Skin of body (tissue), 2 donors: ENCODE results near the gene LARP4B. TPM values are rescaled to one million over a fixed set of nuclear protein-coding genes. Genes with fewer than 3 reads are reported as not detected.
"Not testable (repeated sequence)": the region's sequence is repeated elsewhere in the genome, so short reads cannot be mapped to it uniquely, and the experiment has no call there.

ENCODE experiments used
- DNase-seq: peaks from one replicate; lab custom pipeline; 2025; lab: John Stamatoyannopoulos, UW
- total RNA-seq: library from RNA; depleted of rRNA; stranded (reverse); fragments of >200 nt; gene quantifications from one replicate; pipeline ENCODE4 v1.2.3, GENCODE V29; 2014

Gene LARP4B
- total RNA-seq, 1 donor from 2014 or later, result 36.5 TPM

DNA sequence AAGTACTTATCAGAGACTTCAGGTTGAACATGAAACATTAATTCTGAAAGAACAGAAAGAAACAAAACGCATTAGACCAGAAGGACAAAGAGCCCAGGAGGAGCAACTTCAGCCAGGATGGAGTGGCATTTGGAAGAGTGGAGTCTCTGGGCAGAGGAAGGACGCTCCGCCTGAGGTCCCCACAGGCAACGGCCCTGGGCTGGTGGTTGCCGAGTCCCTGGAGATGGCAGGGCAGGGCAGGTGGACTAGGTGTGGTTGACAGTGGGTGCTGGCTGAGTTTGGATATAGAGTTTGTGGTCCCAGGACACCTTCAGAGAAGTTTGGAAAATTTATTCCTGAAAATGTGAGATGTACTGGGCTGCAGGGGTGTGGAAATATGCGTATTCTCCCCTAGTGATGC is 27.4 kb upstream of the LARP4B start:
- no peak for DNase-seq

- DNase-seq, result no peak
Measured at GRCh38 chr10:958106-958505, 26.6 kb upstream of the LARP4B start.

DNA sequence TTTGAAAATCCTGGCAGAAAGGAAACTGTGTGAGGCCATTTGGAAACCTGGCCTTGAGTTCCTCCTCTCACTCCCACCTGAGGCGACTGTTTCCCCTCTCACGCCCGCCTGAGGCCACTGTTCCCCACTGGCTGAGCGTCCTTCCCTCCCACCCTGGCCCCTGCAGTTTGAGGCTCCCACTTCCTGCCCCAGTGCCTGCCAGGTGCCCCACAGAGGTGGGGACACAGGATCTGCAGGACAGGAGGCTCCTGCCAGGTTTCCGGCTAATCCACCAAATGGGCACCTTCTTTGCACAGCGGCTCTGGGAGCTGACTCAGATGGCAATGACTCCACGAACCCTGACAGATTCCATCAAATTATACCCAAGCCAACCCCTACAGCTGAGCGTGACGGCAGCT is 24.3 kb upstream of the LARP4B start:
- no peak for DNase-seq

GRCh38 chr10:955127-955819 is 23.8 kb upstream of the LARP4B start:
- DNase-seq, result no peak

DNA sequence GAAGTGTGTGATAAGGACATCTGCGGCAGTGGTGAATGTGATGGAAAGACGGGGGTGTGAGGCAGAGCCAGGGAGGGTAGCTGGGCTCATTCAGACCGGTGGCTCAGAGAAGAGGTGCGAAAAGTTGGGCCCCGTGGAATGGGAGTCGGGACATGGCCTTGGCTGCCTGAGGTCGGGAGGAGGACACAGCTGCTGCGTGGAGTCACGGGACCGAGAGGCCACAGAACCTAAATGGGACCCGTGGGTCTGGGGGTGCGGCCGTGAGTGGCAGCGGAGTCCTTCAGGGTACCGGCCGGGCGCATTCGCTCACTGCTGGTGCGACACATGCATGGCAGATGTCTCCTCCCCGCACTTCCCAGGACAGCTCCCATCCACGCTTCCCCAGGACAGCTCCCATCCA is 22.9 kb upstream of the LARP4B start:
- DNase-seq, result no peak

DNA sequence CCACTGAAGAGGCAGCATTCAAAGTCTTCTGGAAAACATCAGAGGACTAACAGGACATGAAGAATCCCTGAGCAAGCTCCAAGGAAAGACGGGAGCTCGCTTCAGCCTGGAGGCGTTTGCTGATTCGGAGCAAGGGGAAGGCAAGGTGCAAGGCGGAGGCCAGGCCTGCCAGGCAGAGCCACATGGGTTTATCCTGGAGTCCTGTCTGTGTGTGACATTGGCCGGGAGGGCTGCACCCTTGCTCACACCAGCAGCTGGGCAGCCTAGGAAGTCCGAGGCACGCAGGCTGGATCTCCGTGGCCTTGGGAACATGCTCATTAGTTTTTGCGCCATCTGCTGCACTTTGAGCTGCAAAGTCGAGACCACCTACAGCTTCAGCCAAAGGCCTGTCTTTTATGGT is 22.3 kb upstream of the LARP4B start:
- no peak for DNase-seq

- no peak for DNase-seq
Measured at GRCh38 chr10:949446-949845, 17.9 kb upstream of the LARP4B start.

GRCh38 chr10:948347-948746 is 16.8 kb upstream of the LARP4B start:
- no peak for DNase-seq

DNA sequence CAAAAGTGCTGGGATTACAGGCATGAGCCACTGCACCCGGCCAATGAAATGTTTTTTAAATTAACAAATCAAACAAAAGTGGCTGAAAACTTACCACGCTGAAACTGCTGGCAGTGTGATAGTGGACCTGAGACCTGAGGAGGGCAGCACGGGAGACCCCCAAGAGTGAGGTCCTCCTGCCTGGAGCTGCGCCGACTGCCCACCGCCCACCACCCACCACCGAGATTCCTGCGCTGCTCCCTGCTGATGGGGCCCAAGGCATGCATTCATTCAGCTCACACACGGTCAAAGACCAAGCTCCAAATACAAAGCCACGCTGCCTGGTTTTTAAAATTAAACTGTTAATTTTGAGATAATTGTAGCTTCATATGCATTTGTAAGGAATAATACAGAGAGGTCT is 16.4 kb upstream of the LARP4B start:
- no peak for DNase-seq

DNA sequence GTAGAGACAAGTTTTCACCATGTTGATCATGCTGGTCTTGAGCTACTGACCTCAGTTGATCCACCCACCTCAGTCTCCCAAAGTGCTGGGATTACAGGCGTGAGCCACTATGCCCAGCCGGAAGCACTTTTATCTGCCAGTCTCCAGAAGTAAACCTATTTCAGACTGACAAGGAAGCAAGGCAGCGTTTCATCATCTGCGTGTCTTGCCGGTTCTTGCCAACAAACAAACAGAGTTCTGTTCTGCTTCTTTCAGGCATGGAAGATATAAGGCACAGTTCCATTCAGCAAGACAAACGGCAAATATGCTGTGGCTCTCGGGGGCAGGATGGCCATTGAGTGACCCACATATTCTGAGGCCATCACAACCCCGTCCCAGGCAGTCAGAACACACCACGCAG is 15.5 kb upstream of the LARP4B start:
- DNase-seq, result no peak

GRCh38 chr10:945778-946177 is 14.3 kb upstream of the LARP4B start:
- no peak for DNase-seq

- peak; percentile 17 for DNase-seq
Measured at GRCh38 chr10:944034-944831, 12.7 kb upstream of the LARP4B start.

DNA sequence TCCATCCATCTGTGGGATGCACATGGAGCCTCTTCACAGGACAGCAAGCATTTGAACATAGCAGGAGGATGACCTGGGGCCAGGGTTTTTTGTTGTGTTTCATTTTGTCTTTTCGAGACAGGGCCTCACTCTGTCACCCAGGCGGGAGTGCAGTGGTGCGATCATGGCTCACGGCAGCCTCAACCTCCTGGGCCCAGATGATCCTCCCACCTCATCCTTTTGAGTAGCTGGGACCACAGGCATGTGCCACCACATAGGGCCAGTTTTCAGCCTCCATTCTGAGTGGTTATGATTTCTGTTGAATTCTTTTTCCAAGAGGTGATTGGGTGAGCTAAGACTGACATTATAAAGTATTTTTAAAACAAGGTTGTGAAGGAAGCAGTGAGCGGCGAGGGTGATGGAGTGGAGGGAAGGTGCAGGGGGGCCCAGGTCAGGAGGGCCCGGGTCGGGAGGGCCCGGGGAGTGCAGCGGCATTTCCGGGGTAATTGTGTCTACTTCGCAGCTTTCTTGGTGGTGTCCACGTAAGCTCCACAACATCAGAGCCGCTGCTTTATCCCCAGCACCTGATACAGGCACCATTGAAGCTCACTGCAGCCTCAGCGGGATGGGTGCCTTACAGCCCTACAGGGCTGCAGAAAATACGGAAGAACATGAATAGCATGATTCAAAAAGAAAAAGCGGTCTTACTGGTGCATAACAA is 12.0 kb upstream of the LARP4B start:
- no peak for DNase-seq

- DNase-seq, result peak; percentile 5
Measured at GRCh38 chr10:938941-939678, 7.6 kb upstream of the LARP4B start.

DNA sequence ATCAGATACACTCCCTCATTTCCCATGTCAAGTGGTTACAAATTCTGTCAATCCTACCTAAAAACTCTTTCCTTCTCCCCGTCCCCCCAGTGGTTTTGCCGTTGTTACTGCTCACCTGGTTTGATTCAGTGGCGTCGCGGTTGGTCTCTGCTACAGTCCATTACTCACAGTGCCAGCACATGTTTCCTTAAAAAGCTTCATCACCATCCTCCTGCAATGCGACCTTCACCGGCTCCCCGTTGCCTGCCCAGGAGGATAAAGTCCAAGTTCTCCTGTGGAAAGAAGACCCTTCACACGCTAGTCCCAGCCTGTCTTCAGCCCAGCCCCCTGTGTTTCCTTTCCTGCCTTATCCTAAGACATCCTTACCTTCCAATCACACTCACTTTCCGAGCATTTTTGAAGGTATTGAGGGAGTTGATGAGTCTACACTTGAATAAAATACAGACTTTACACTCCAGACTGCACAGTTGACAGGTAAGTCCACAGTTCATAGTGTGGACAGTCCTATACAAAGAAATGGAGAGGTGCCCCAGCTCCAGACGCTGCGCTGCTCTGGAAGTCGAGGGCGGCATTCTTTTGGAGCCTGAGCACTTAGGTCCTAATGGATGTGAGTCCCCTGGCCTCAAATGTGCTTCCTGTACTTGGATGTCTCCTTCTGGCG is 3.4 kb upstream of the LARP4B start:
- DNase-seq, result no peak

DNA sequence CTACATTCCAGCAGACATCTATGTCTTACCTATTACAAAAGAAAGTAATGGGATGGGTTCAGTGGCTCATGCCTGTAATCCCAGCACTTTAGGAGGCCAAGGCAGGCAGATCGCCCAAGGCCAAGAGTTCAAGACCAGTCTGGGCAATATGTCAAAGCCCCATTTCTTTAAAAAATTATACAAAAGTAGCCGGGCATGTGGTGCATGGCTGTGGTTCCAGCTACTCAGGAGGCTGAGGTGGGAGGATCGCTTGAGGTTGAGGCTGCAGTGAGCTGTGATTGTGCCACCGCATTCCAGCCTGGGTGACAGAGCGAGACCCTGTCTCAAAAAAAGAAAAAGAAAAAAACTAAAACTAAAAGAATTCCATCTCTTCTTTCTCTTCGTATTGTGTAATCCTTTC is 2.7 kb upstream of the LARP4B start:
- not testable (repeated sequence) for DNase-seq

- DNase-seq, result no peak
Measured at GRCh38 chr10:932589-932988, 1.1 kb upstream of the LARP4B start.

DNA sequence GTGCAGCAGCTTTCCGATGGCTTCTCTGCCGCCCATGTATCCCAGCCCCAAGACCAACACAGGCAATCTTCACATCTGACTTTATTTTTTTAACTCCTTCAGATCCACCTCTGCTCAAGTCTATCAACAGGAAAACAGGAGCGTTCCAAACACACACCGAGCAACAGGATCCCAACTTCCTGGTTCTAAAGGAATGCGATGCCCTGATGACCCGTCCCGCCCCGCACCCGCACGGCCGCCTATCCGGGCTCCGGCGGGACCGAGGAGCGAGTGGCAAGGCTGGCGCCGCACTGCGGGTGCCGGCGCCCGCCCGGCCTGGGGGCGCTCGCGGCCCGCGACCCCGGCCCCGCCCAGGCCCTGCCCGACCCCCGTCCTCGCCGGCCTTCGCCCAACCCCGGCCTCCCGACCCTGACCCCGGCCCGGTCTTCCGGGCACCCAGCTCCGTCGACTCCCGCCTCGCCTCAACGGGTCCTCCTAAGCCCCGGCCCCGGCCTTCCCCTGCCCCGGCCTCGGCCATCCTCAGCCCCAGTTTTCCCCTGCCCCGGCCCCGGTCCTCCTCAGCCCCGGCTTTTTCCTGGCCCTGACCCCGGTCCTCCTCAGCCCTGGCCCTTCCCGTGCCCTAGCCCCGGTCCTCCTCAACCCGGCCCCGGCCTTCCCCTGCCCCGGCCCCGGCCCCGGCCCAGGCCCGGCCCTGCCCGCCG is 730 bp downstream of the LARP4B start:
- DNase-seq, result no peak

- DNase-seq, result no peak
Measured at GRCh38 chr10:929960-930624, 1.4 kb downstream of the LARP4B start.

DNA sequence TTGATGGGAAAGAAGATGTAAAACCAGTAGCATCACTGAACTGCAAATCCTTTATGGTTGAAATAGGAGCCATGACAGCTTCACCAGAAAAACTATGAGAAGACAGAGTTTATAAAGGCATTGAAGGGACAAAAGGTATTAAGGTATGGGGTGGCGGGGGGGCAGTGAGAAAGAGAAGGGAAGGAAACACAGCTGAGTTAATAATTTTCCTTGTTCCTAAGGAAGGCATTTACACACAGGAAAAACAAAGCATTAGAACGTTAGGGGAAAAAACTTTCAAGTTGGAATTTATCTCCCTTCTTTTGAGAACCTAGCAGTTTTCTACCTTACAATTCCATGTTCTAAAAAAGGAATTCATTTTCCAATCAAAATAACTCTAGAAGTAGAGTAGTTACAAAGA is 4.4 kb downstream of the LARP4B start:
- no peak for DNase-seq
